ENCODE results near the gene RAI1. TPM values are rescaled to one million over a fixed set of nuclear protein-coding genes. Genes with fewer than 3 reads are reported as not detected.

Gene RAI1
- total and polyA plus RNA-seq, 2 of the 8 experiments (the other 6 are each of a cell fraction or from before 2014, with no cell fraction given): 0.39 to 1.2 TPM

DNA sequence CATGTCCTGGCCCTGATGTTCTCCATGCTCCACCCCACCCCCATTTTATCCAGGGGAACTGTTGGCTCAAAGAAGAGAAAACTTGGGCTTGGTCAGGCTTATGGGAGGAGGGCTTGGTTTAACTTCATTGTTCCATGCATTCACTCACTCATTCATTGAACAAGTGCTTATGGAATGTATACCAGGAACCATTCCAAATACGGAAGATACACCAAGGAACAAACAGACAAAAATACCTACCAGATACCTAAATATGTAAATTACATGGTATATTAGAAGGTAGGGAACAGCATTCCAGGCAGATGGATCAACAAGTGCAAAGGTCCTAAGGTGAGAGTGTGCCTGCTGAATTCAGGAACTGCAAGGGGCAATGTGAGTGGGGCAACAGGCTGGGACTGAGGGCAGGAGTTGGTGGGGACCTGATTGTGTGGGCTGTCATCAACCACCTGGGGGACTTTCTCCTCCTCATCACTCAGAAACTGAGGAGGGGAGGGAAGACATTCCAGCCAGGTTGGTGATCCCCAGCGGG, 39.9 kb downstream of the RAI1 start (continued):
- TF ChIP-seq EP300 (IDR thresholded peaks at IDR 0.05; ENCODE audit: borderline replicate concordance in 1 of 2, low read depth in 2 of 2, low read length in 2 of 2): no peak
- no peak for TF ChIP-seq CHD2 (IDR thresholded peaks at IDR 0.05; ENCODE audit: low read length)
- TF ChIP-seq FOSL1 (IDR thresholded peaks at IDR 0.05; ENCODE audit: insufficient read depth, low read depth, low read length): no peak
- TF ChIP-seq, protein P1, sequence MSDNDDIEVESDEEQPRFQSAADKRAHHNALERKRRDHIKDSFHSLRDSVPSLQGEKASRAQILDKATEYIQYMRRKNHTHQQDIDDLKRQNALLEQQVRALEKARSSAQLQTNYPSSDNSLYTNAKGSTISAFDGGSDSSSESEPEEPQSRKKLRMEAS (IDR thresholded peaks at IDR 0.05): no peak

Measured in H1 (cell line).